PC-9 (cell line): ENCODE results near the gene KNG1. TPM values are rescaled to one million over a fixed set of nuclear protein-coding genes. Genes with fewer than 3 reads are reported as not detected.
A peak's percentile ranks its signal among the peaks of the same experiment; 100 is the strongest.

Experiments
- BruUV-seq: library from RNA; stranded (reverse); fragments of 400-500 nt; replicated peaks from 2 replicates; lab custom pipeline; 2021; lab: Mats Ljungman, UMichigan
- CTCF ChIA-PET: fragments of 300-600 bp; sonication (Branson Sonifier 250); formaldehyde crosslinking; loops from one replicate; lab custom pipeline; 2022; ENCODE audit warnings: antibody characterized with exemption; lab: Charles Lee
- POLR2A ChIA-PET: fragments of 300-600 bp; sonication (Branson Sonifier 250); formaldehyde crosslinking; loops from one replicate; lab custom pipeline; 2022; ENCODE audit warnings: antibody characterized with exemption; ENCODE audit not compliant: unreplicated experiment; lab: Charles Lee
- DNase-seq, 2 experiments: peaks; one replicate each; pipeline versions ENCODE4 v3.0.0 to v3.0.0-alpha.2; 2015 to 2022; ENCODE audit warnings: mixed read lengths in 1 of 2
- H2AFZ ChIP-seq: fragments of 200-600 bp; sonication (generic); 2 replicates; pipeline ENCODE4 v1.8.1; 2017; ENCODE audit warnings: antibody characterized with exemption
- H3F3A ChIP-seq: fragments of 200-600 bp; sonication (generic); 2 replicates; pipeline ENCODE4 v1.8.1; 2017; ENCODE audit warnings: antibody characterized with exemption, mild to moderate bottlenecking, low read depth; ENCODE audit not compliant: insufficient read depth
- H3K27ac ChIP-seq: fragments of 200-600 bp; sonication (generic); 2 replicates; pipeline ENCODE4 v1.6.1; 2016; ENCODE audit warnings: mixed run types
- H3K27me3 ChIP-seq: fragments of 200-600 bp; sonication (generic); 2 replicates; pipeline ENCODE4 v1.6.1; 2016; ENCODE audit warnings: low read depth, mixed run types; ENCODE audit not compliant: insufficient read depth
- H3K36me3 ChIP-seq: fragments of 200-600 bp; sonication (generic); 2 replicates; pipeline ENCODE4 v1.6.1; 2016; ENCODE audit warnings: low read depth, mixed run types
- H3K4me1 ChIP-seq: fragments of 200-600 bp; sonication (generic); replicated peaks from 2 replicates; pipeline ENCODE4 v1.6.1; 2016; ENCODE audit warnings: mixed run types; ENCODE audit not compliant: insufficient read depth
- H3K4me2 ChIP-seq: fragments of 200-600 bp; sonication (generic); 2 replicates; pipeline ENCODE4 v1.6.1; 2017; ENCODE audit warnings: mixed run types
- H3K4me3 ChIP-seq: fragments of 200-600 bp; sonication (generic); 2 replicates; pipeline ENCODE4 v1.6.1; 2016; ENCODE audit warnings: mixed run types
- H3K79me2 ChIP-seq: fragments of 200-600 bp; sonication (generic); 2 replicates; pipeline ENCODE4 v1.6.1; 2017; ENCODE audit warnings: low read depth, mixed run types
- H3K9me2 ChIP-seq: fragments of 200-600 bp; sonication (generic); 2 replicates; pipeline ENCODE4 v1.8.1; 2017; ENCODE audit warnings: mild to moderate bottlenecking; ENCODE audit not compliant: insufficient read depth
- H3K9me3 ChIP-seq: fragments of 200-600 bp; sonication (generic); 2 replicates; pipeline ENCODE4 v1.8.1; 2016; ENCODE audit warnings: low read depth; ENCODE audit not compliant: insufficient read depth
- H4K20me1 ChIP-seq: fragments of 200-600 bp; sonication (generic); 2 replicates; pipeline ENCODE4 v1.8.1; 2017; ENCODE audit not compliant: insufficient read depth
- CTCF ChIP-seq: fragments of 200-600 bp; sonication (generic); conservative IDR thresholded peaks from 2 replicates; pipeline ENCODE4 v1.6.1; 2017; ENCODE audit warnings: mixed run types, antibody characterized with exemption, mild to moderate bottlenecking, moderate library complexity
- EZH2 ChIP-seq: fragments of 200-600 bp; sonication (generic); IDR thresholded peaks from 2 replicates; pipeline ENCODE4 v1.8.0; 2017; ENCODE audit warnings: antibody characterized with exemption, low read depth
- intact Hi-C: fragments of 100-400 bp; cut with micrococcal nuclease; formaldehyde crosslinking; loops from one replicate; pipeline ENCODE4 v1.10.0; 2022; ENCODE audit not compliant: unreplicated experiment
- total RNA-seq: library from RNA; stranded (reverse); gene quantifications from 2 replicates; pipeline ENCODE4 v1.2.3, GENCODE V29; 2021

The KNG1 gene
- total RNA-seq, 1 experiment from 2014 or later: not detected

GRCh38 chr3:186760897-186761447 lies 43.8 kb downstream of the KNG1 start:
- Histone ChIP-seq H3K79me2 (no peaks in the 10 kb centered on the region), H3K9me3 (no peaks in the 10 kb centered on the region), H3K4me1 (peaks cover 21% of the 10 kb centered on the region), H3K9me2 (no peaks in the 10 kb centered on the region), H3K4me2 (no peak overlapping the region), H3K27me3 (no peaks in the 10 kb centered on the region), H3F3A (peaks cover 17% of the 10 kb centered on the region), H3K4me3 (no peak overlapping the region), H2AFZ (no peak overlapping the region), H3K36me3 (no peaks in the 10 kb centered on the region), H3K27ac (peak overlapping the region; percentile 71), H4K20me1 (no peaks in the 10 kb centered on the region)
- no peak for TF ChIP-seq EZH2
- TF ChIP-seq CTCF: no peak
- TSS peak; percentile 7 for BruUV-seq
- intact Hi-C loops: loop anchor here (1.0 kb wide), 3 partner anchors 23 to 191 kb away; partner anchors contain the start of gene DNAJB11
- DNase-seq: no peak
- CTCF ChIA-PET: interaction anchor here (0.6 to 0.7 kb wide), 2 partner anchors 20 to 144 kb away, joined by 3 read pairs; no protein-coding TSS in a partner anchor
- POLR2A ChIA-PET: interaction anchor here (0.6 kb wide), 2 partner anchors 22 to 404 kb away, joined by 5 to 12 read pairs; partner anchors contain the start of gene EIF4A2

DNA sequence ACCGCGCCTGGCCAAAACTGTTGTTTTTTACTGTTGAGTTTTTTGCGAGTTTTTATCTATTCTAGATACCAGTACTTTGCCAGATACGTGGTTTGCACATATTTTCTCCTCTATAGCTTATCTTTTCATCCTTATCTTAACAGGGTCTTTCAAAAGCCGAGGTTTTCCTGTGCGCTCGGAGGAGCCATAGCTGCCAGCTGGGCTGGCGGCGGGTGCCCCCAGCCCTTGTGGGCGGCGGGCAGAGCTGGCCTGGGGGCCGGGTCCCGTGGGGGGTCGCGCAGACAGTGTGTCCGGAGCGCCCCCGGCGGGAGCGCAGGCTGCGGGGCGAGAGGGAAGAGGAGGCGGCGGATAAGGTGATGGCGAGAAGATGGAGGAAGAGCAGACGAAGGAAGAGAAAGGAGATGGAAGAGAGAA lies 55.1 kb downstream of the KNG1 start:
- H3K4me1 ChIP-seq: no peaks in the 10 kb centered on the region
- DNase-seq: no peak
- H3K9me3 ChIP-seq: no peaks in the 10 kb centered on the region
- H2AFZ ChIP-seq: no peak overlapping the region
- no peaks in the 10 kb centered on the region for H3K9me2 ChIP-seq
- ChIA-PET POLR2A (no interaction called here), CTCF (no interaction called here)
- 0 out of 2 replicates have a peak, but pooled peaks cover 5% of the 10 kb centered on the region for H3F3A ChIP-seq
- H3K79me2 ChIP-seq: no peaks in the 10 kb centered on the region
- H3K4me2 ChIP-seq: no peak overlapping the region
- no peak overlapping the region for H3K4me3 ChIP-seq
- H4K20me1 ChIP-seq: no peaks in the 10 kb centered on the region
- BruUV-seq: no TSS peak
- no peaks in the 10 kb centered on the region for H3K27me3 ChIP-seq
- H3K27ac ChIP-seq: no peak overlapping the region
- no peaks in the 10 kb centered on the region for H3K36me3 ChIP-seq
- TF ChIP-seq CTCF (no peak), EZH2 (no peak)
- intact Hi-C loops: no loop called here

- POLR2A ChIA-PET: no interaction called here
- BruUV-seq: no TSS peak
- no peaks in the 10 kb centered on the region for H3K27me3 ChIP-seq
These were observed 55.7 kb downstream of the KNG1 start for GRCh38 chr3:186772701-186773417.

More at GRCh38 chr3:186772701-186773417, 55.7 kb downstream of the KNG1 start:
- H3K9me2 ChIP-seq: no peaks in the 10 kb centered on the region
- H3F3A ChIP-seq: 0 out of 2 replicates have a peak, but pooled peaks cover 5% of the 10 kb centered on the region
- CTCF ChIA-PET: no interaction called here
- no peak overlapping the region for H2AFZ ChIP-seq
- TF ChIP-seq CTCF: no peak
- TF ChIP-seq EZH2: no peak
- intact Hi-C loops: no loop called here
- no peaks in the 10 kb centered on the region for H4K20me1 ChIP-seq
- H3K36me3 ChIP-seq: no peaks in the 10 kb centered on the region
- no peak overlapping the region for H3K4me2 ChIP-seq
- no peaks in the 10 kb centered on the region for H3K9me3 ChIP-seq
- H3K4me3 ChIP-seq: no peak overlapping the region
- H3K4me1 ChIP-seq: no peaks in the 10 kb centered on the region
- H3K79me2 ChIP-seq: no peaks in the 10 kb centered on the region
- no peak overlapping the region for H3K27ac ChIP-seq
- no peak for DNase-seq
